Measurements from ENCODE around the gene POMGNT2.

DNA sequence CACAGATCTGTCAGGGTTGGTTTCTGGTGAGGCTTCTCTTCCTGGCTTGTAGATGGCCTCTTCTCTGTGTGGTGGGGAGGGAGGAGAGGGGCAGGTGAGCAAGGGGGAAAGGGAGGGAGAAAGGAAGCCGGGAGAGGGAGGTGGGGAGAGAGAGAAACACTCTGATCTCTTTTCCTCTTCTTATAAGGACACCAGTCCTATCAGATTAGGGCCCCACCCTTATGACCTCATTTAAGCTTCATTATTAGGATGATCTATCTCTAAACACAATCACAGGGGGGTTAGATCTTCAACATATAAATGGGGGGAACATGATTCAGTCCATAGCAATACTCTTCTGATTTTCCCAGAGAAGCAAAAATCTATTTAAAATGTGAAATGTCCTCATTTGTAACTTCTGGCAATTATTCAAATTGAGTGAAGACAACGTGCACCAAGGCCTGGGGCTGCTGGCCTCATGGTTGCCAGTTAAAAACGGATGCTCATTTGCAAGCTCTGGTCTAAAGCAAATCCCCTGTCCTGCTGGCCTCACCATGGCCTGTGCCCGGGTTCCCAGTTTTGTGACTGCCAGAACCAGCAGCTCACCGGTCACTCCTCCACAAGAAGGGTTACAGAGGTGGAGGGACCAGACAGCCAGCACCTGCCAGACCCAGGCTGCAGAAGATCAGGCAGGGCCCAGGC lies 8.3 kb downstream of the POMGNT2 start:
- no peak for TF ChIP-seq POLR2A (IDR thresholded peaks at IDR 0.05)
- TF ChIP-seq, protein P1, sequence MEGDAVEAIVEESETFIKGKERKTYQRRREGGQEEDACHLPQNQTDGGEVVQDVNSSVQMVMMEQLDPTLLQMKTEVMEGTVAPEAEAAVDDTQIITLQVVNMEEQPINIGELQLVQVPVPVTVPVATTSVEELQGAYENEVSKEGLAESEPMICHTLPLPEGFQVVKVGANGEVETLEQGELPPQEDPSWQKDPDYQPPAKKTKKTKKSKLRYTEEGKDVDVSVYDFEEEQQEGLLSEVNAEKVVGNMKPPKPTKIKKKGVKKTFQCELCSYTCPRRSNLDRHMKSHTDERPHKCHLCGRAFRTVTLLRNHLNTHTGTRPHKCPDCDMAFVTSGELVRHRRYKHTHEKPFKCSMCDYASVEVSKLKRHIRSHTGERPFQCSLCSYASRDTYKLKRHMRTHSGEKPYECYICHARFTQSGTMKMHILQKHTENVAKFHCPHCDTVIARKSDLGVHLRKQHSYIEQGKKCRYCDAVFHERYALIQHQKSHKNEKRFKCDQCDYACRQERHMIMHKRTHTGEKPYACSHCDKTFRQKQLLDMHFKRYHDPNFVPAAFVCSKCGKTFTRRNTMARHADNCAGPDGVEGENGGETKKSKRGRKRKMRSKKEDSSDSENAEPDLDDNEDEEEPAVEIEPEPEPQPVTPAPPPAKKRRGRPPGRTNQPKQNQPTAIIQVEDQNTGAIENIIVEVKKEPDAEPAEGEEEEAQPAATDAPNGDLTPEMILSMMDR (IDR thresholded peaks at IDR 0.05): no peak

All from right lobe of liver (tissue), 4 donors.